IMR-90 (cell line): Measurements from ENCODE around the gene HEXA. TPM values are rescaled to one million over a fixed set of nuclear protein-coding genes. Genes with fewer than 3 reads are reported as not detected.

Source experiments
- ATAC-seq: fragments of 200-7000 bp; cut with Tn5 transposase; 2 replicates; pipeline ENCODE4 v1.9.1; 2020; ENCODE audit warnings: low read depth, mild to moderate bottlenecking, moderate library complexity
- BruUV-seq: library from RNA; stranded (reverse); fragments of 400-500 nt; replicated peaks from 2 replicates; lab custom pipeline; 2021; lab: Mats Ljungman, UMichigan
- CTCF ChIA-PET: fragments of 300-600 bp; formaldehyde crosslinking; extraction: SDS; loops from one replicate; lab custom pipeline; 2021; ENCODE audit warnings: antibody characterized with exemption; lab: Yijun Ruan, JAX
- POLR2A ChIA-PET: fragments of 300-600 bp; sonication (Branson Sonifier 250); formaldehyde crosslinking; loops from one replicate; lab custom pipeline; 2022; ENCODE audit warnings: antibody characterized with exemption; ENCODE audit not compliant: unreplicated experiment; lab: Charles Lee
- DNase-seq: peaks from one replicate; pipeline ENCODE4 v3.0.0; 2013
- H2AFZ ChIP-seq: replicated peaks from 2 replicates; pipeline ENCODE3; 2013; ENCODE audit warnings: low read length, mild to moderate bottlenecking; ENCODE audit not compliant: poor library complexity
- H2AK5ac ChIP-seq: 2 replicates; pipeline ENCODE4 v1.6.1; 2013; ENCODE audit warnings: low read depth, low read length, inconsistent platforms
- H2AK9ac ChIP-seq: replicated peaks from 2 replicates; pipeline ENCODE3; 2013; ENCODE audit warnings: mild to moderate bottlenecking, low read depth, low read length, moderate library complexity; ENCODE audit not compliant: poor library complexity
- H2BK120ac ChIP-seq: 2 replicates; pipeline ENCODE4 v1.6.1; 2013; ENCODE audit warnings: low read depth, low read length, inconsistent platforms
- H2BK15ac ChIP-seq: 3 replicates; pipeline ENCODE4 v1.6.1; 2013; ENCODE audit warnings: low read depth, low read length, inconsistent platforms
- H2BK20ac ChIP-seq: 2 replicates; pipeline ENCODE4 v1.6.1; 2013; ENCODE audit warnings: low read depth, mild to moderate bottlenecking, inconsistent platforms, low read length, moderate library complexity
- H2BK5ac ChIP-seq: 2 replicates; pipeline ENCODE4 v1.6.1; 2013; ENCODE audit warnings: mild to moderate bottlenecking, low read depth, low read length, inconsistent platforms; ENCODE audit not compliant: poor library complexity, severe bottlenecking
- H3K14ac ChIP-seq: replicated peaks from 2 replicates; pipeline ENCODE4 v1.6.1; 2013; ENCODE audit warnings: low read depth, low read length, inconsistent platforms
- H3K18ac ChIP-seq: 2 replicates; pipeline ENCODE4 v1.6.1; 2013; ENCODE audit warnings: low read depth, low read length, control low read depth
- H3K23ac ChIP-seq: 2 replicates; pipeline ENCODE4 v1.6.1; 2013; ENCODE audit warnings: low read depth, low read length, inconsistent platforms
- H3K27ac ChIP-seq: 2 replicates; pipeline ENCODE4 v1.5.1; 2013; ENCODE audit warnings: mild to moderate bottlenecking, control low read depth, low read length; ENCODE audit not compliant: insufficient read depth
- H3K27me3 ChIP-seq: 2 replicates; pipeline ENCODE4 v1.6.1; 2013; ENCODE audit warnings: low read length; ENCODE audit not compliant: control insufficient read depth, insufficient read depth
- H3K36me3 ChIP-seq: 2 replicates; pipeline ENCODE4 v1.6.1; 2013; ENCODE audit warnings: low read length, mixed read lengths; ENCODE audit not compliant: control insufficient read depth, insufficient read depth
- H3K4ac ChIP-seq: 2 replicates; pipeline ENCODE4 v1.6.1; 2013; ENCODE audit warnings: low read depth, low read length, inconsistent platforms
- H3K4me1 ChIP-seq: 2 replicates; pipeline ENCODE4 v1.6.1; 2013; ENCODE audit warnings: low read length, mixed read lengths; ENCODE audit not compliant: control insufficient read depth, insufficient read depth
- H3K4me2 ChIP-seq: 2 replicates; pipeline ENCODE4 v1.6.1; 2013; ENCODE audit warnings: low read depth, mild to moderate bottlenecking, control low read depth, low read length, moderate library complexity
- H3K4me3 ChIP-seq: 2 replicates; pipeline ENCODE4 v1.5.1; 2013; ENCODE audit warnings: low read depth, mild to moderate bottlenecking, control low read depth, low read length, moderate library complexity; ENCODE audit not compliant: insufficient read depth
- H3K56ac ChIP-seq: 2 replicates; pipeline ENCODE4 v1.6.1; 2013; ENCODE audit warnings: low read length, inconsistent platforms; ENCODE audit not compliant: insufficient read depth; ENCODE audit errors: extremely low read depth
- H3K79me1 ChIP-seq, 2 experiments: 2 replicates each; pipeline ENCODE4 v1.6.1; 2013; ENCODE audit warnings: low read length in 2 of 2, inconsistent platforms in 1 of 2, low read depth in 1 of 2
- H3K9ac ChIP-seq: 2 replicates; pipeline ENCODE4 v1.6.1; 2013; ENCODE audit warnings: low read depth, low read length, control low read depth
- H3K9me1 ChIP-seq: 2 replicates; pipeline ENCODE4 v1.6.1; 2013; ENCODE audit warnings: low read length, inconsistent platforms; ENCODE audit not compliant: insufficient read depth
- H3K9me3 ChIP-seq: 2 replicates; pipeline ENCODE4 v1.6.1; 2013; ENCODE audit warnings: low read length; ENCODE audit not compliant: control insufficient read depth, insufficient read depth
- H4K20me1 ChIP-seq: 2 replicates; pipeline ENCODE4 v1.6.1; 2013; ENCODE audit warnings: low read length, inconsistent platforms; ENCODE audit not compliant: insufficient read depth
- H4K5ac ChIP-seq: 2 replicates; pipeline ENCODE4 v1.6.1; 2013; ENCODE audit warnings: mild to moderate bottlenecking, low read depth, low read length, control low read depth
- H4K8ac ChIP-seq, 2 experiments: 2 replicates each; pipeline ENCODE4 v1.6.1; 2013; ENCODE audit warnings: low read depth in 2 of 2, low read length in 2 of 2, control low read depth in 1 of 2, inconsistent platforms in 1 of 2
- H4K91ac ChIP-seq: 2 replicates; pipeline ENCODE4 v1.6.1; 2013; ENCODE audit warnings: low read depth, low read length, inconsistent platforms; ENCODE audit not compliant: insufficient read depth
- FOS ChIP-seq: fragments of 150-350 bp; IDR thresholded peaks from 2 replicates; pipeline ENCODE4 v1.6.1; 2016; ENCODE audit warnings: low read depth, low read length
- MAFK ChIP-seq: IDR thresholded peaks from 2 replicates; pipeline ENCODE4 v1.6.1; 2012; ENCODE audit warnings: low read depth, low read length, improper control_type of control experiment
- POLR2A ChIP-seq: IDR thresholded peaks from 2 replicates; pipeline ENCODE4 v1.6.1; 2012; ENCODE audit warnings: mild to moderate bottlenecking, low read depth, low read length
- RCOR1 ChIP-seq: IDR thresholded peaks from 2 replicates; pipeline ENCODE4 v1.6.1; 2012; ENCODE audit warnings: mild to moderate bottlenecking, low read length, improper control_type of control experiment; ENCODE audit not compliant: insufficient replicate concordance
- WGBS, 2 experiments: methylation state at CpG; one replicate each; pipeline versions ENCODE4 v1.1.5 to v1.1.7; 2013; ENCODE audit warnings: missing lambda C conversion rate in 2 of 2; ENCODE audit not compliant: insufficient read length in 1 of 2; ENCODE audit errors: extremely low coverage in 2 of 2; 5-methylcytosine and 5-hydroxymethylcytosine counted together
- dilution Hi-C: fragments of 300-500 bp; cut with HindIII; formaldehyde crosslinking; loops from one replicate; pipeline ENCODE4 v1.14.3; 2018; ENCODE audit warnings: low sequenced_read_pairs; ENCODE audit not compliant: unreplicated experiment
- in situ Hi-C: fragments of 300-500 bp; cut with MboI; formaldehyde crosslinking; loops from 3 replicates; pipeline ENCODE4 v1.14.3; 2019; ENCODE audit warnings: low sequenced_read_pairs, inconsistent platforms, mixed read lengths
- intact Hi-C: fragments of 100-400 bp; cut with micrococcal nuclease; formaldehyde crosslinking; loops from 2 replicates; pipeline ENCODE4 v1.10.0; 2022
- polyA plus RNA-seq, 3 experiments: library from polyadenylated mRNA; depleted of rRNA; stranded (reverse); fragments of >200 nt; gene quantifications; 2 replicates each; pipeline ENCODE4 v1.2.3, GENCODE V29; 2012; ENCODE audit warnings: low replicate concordance in 1 of 3
- total RNA-seq: library from RNA; depleted of rRNA; stranded (reverse); fragments of >200 nt; gene quantifications from 2 replicates; pipeline ENCODE4 v1.2.3, GENCODE V29; 2012

The HEXA gene
- total and polyA plus RNA-seq, 2 of the 4 experiments (the other 2 are of a cell fraction) = 19.4 to 115 TPM

- DNase-seq = peak; percentile 58
- H2AK5ac ChIP-seq = no peak overlapping the region
- H2AFZ ChIP-seq = no peak overlapping the region
- H3K14ac ChIP-seq = 0 out of 2 replicates have a peak overlapping the region, but pooled peaks have one; percentile 34
- H3K4me2 ChIP-seq = no peak overlapping the region; the same call in 1 of the 2 replicates
- H2BK5ac ChIP-seq = no peak overlapping the region
- ATAC-seq = peak; percentile 95
- peaks cover 9 to 38% of the 10 kb centered on the region in 2 experiments for H3K79me1 ChIP-seq
- H3K23ac ChIP-seq = no peak overlapping the region
- H3K9ac ChIP-seq = no peak overlapping the region
- ChIA-PET POLR2A (no interaction called here), CTCF (no interaction called here)
- in situ Hi-C loops = no loop called here
- intact Hi-C loops = no loop called here
- no TSS peak for BruUV-seq
- H3K9me1 ChIP-seq = peaks cover 20% of the 10 kb centered on the region
- no peak overlapping the region for H4K8ac ChIP-seq
- no peak overlapping the region for H3K4me3 ChIP-seq
- H3K18ac ChIP-seq = 0 out of 2 replicates have a peak overlapping the region, but pooled peaks have one; percentile 11
- H2AK9ac ChIP-seq = no peak overlapping the region
- H3K4ac ChIP-seq = peak overlapping the region; percentile 22; the same call in 1 of the 2 replicates
- no CpG with 5 or more reads among the region's 2 CpGs for WGBS, 2 experiments
- H3K27me3 ChIP-seq = no peaks in the 10 kb centered on the region
- no peak overlapping the region for H4K91ac ChIP-seq
- dilution Hi-C loops = no loop called here
- H3K56ac ChIP-seq = no peak overlapping the region
- no peak overlapping the region for H4K5ac ChIP-seq
- H3K36me3 ChIP-seq = peaks cover 51% of the 10 kb centered on the region
- 0 out of 3 replicates have a peak overlapping the region, but pooled peaks have one; percentile 15 for H2BK15ac ChIP-seq
- no peaks in the 10 kb centered on the region for H3K9me3 ChIP-seq
- TF ChIP-seq POLR2A (no peak), FOS (peak; percentile 7; the same call in 1 of the 2 replicates), MAFK (peak; percentile 45; the same call in 1 of the 2 replicates), RCOR1 (no peak)
- H2BK20ac ChIP-seq = peak overlapping the region; percentile 24; the same call in 1 of the 2 replicates
- H3K4me1 ChIP-seq = peaks cover 10% of the 10 kb centered on the region
- H4K20me1 ChIP-seq = peaks cover 33% of the 10 kb centered on the region; the same call in 1 of the 2 replicates
- H3K27ac ChIP-seq = no peak overlapping the region
- H2BK120ac ChIP-seq = 0 out of 2 replicates have a peak overlapping the region, but pooled peaks have one; percentile 25
Observed at GRCh38 chr15:72353266-72353665, 22.5 kb downstream of the HEXA start.
